Stimulated activated CD4-positive, alpha-beta T cell treated with anti-CD3 and anti-CD28 coated beads, Interleukin-2, amount 100 ng/mL, for 24 hours (primary cell): ENCODE data around the gene SLC24A3.

Source experiments
- DNase-seq, 2 donors: peaks; one replicate each; pipeline ENCODE4 v3.0.0-alpha.2; 2020

The SLC24A3 gene

DNA sequence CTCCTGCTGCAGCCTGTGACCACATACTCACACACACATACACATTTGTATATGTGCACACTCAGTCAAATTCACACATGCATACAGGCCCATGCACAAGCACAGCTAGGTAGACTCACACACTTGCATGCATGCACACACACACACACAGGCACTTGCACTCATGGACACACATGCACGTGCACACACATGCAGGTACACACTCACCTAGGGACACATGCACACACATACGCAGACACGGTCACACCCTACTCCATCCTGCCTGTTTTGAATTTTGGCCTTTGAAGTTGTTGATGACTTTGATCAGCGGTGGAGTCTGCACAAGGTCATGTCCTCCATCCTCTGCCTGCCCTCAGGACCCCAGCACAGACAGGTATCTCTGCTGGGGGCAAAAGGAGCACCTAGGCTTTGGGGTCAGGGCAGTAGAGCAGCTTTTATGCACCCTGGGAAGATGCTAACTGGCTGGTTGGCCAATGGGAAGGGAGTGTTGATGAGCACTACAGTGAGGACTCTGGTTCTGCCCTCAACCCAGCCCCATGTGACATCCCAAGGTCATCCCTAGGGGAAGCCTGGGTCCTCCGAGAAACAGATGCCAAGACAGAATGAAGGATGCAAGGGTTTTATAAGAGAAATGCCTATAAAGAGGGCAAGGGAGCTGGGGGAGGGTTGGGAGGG is 218.3 kb downstream of the SLC24A3 start:
- no peak for DNase-seq

DNA sequence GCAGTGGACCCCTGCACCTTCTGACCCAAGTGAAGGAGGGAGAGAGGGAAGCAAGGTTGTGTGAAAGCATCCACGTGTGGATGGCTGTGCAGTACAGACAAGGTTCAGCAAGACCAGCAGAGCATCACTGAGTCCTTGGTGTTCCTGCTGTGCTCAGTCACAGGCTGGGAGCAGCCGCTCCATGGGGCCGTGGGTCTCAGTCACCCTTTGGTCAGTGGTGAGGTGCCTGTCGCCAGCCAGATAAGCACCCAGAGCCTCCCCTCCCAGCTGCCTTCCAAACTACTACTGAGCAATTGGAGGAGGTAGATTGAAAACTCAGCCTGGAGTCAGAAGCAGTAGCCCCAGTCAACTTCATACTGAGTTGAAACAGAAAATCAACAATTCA is 218.9 kb downstream of the SLC24A3 start:
- no peak for DNase-seq

DNA sequence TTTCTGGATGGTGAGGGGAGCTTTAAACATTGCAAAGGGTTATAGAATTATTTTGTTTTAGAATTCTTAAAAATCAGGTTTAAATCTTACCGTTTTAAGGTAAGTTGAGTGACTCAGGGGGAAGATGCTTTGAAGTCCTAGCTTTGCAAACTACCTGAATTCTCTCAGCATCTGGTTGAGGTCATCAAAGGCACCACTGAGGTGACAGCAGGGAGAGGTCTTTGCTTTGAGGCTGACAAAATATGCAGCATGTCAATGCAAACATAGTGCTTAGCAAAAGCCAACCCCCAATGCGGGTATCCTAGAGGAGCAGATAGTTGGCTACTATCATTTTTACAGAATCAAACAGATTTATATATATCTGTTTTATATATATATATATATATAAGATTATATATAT is 219.5 kb downstream of the SLC24A3 start:
- DNase-seq = no peak

GRCh38 chr20:19433371-19434350 is 221.2 kb downstream of the SLC24A3 start:
- DNase-seq = no peak

- no peak for DNase-seq
Measured at GRCh38 chr20:19435316-19435715, 222.9 kb downstream of the SLC24A3 start.

DNA sequence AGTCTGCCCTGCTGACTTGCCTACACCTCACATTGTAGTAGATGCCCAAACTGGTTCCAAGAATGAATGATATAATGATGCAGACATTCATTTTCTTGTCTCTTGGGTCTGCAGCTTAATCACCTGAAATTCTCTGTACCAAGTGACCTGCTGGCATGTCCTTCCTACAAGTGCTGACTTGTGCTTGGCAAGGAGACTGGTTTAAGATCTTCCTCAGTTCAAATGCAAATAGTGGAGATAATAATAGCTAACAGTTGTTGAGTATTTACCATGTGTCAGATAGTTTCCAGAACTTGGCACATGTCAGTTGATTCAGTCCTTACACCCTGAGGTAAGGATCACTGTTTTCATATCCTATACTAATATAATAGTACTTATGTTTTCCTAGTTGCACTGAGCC is 223.4 kb downstream of the SLC24A3 start:
- no peak for DNase-seq

- DNase-seq = no peak
Measured at GRCh38 chr20:19438488-19438887, 226.0 kb downstream of the SLC24A3 start.

- no peak for DNase-seq
Measured at GRCh38 chr20:19440660-19441527, 228.5 kb downstream of the SLC24A3 start.

DNA sequence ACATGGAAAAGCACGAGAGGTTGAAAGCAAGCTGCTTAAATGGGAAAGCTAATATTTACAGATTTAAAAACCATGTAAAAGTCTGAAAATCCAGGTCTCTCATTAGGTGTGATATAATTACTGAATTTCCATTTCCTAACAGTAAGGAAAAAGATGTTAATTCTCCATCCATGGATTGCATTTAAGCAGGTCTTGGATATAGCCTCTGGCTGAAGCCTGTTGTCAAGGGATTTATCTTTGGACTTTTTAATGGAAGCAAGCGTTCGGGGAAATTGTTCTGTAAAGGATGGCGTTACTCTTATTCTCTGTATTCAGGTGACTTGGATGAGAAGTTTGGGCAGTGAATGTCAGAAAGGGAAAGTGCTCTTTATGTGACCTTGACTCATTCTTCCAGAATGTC is 233.8 kb downstream of the SLC24A3 start:
- no peak for DNase-seq

GRCh38 chr20:19448632-19449031 is 236.2 kb downstream of the SLC24A3 start:
- DNase-seq = no peak

DNA sequence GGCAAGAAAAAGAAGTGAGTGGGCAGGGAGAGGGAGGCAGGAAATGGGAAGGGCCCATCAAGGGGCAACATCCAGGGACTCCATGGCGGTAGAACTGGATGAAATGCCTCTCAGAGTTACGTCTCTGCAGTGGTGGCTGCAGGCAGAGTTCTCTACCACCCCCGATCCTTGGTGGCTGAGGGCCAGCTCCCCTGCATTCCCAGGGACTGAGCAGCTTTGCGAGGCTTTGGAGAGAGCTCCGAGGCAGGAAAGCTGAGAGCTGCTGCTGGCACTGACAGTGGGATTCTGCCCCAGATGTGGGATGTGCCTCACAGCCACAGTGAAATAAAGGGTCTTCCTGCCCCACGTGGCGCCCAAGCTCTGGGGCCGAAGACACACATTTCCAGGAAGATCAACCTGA is 236.6 kb downstream of the SLC24A3 start:
- no peak for DNase-seq

DNA sequence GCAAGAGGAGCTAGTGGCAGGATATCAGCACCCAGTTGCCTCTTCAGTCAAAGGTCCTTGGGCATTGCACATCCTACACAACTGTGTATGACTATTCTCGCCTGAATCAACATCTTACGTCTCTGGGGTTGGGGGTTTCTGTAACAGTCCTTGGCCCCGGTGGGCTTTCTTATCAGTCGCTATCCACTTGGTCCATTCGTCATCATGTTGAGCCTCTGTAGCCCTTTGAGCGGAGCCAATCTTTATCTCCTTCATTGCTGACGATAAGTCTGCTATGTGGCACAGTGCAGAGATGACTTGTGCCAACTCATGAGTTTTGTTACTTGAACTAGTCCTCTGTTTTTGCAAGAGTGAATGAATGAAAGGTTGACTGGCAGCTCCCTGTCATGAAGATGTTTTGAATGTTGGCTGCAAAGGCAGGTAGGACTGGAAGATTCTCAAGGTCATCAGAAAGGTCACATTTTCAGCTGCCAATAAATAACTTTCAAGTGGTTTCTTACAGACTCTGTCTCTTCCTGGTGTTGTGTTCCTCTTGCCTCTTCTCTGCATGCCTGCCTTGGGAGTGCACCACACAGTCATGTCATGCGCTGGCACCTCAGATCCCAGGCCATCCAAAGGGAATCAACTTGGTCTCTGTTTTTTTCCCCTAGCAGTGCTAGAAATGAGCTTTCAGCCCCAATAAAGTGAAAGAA is 238.9 kb downstream of the SLC24A3 start:
- no peak for DNase-seq

DNA sequence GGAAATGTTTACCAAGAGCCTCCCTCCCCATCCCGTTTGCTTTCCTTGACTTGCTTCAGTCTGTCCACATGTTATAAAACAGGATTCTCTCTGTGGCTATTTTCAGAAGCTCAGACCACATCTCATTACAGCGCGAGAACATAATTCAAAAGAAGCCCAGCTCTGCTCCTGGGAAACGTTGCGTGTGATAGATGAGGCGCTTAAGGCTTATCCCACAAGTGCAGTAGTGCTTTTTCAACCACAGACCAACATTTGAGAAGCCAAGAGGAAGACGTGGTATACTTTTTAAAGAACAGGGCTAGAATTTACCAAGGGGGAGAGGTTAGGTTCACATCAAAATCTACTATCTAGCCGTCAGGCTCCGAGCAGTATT is 239.5 kb downstream of the SLC24A3 start:
- no peak for DNase-seq

GRCh38 chr20:19453410-19453809 is 241.0 kb downstream of the SLC24A3 start:
- DNase-seq = no peak

GRCh38 chr20:19453862-19454261 is 241.4 kb downstream of the SLC24A3 start:
- DNase-seq = no peak

- DNase-seq = no peak
Measured at GRCh38 chr20:19456595-19457395, 244.4 kb downstream of the SLC24A3 start.

- DNase-seq = no peak
Measured at GRCh38 chr20:19457611-19458010, 245.2 kb downstream of the SLC24A3 start.

DNA sequence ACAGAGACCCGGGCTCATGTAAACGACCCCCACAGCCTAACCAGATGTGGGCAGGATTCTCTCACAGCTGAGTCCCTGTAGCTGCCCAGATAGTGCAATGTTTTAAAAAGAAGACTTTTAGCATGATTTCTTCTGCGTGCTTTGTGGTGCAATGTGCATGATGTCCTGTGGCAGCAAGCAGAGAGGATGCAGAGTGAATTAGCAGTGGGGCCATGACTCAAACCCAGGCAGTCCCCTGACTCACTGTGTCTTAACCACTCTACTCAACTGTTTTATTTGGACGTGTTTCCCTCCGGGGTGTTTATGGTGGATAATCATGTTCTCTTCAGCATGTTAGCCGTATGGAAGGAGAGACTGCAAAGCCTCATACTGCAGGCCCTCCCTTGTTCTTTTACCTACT is 247.9 kb downstream of the SLC24A3 start:
- no peak for DNase-seq

DNA sequence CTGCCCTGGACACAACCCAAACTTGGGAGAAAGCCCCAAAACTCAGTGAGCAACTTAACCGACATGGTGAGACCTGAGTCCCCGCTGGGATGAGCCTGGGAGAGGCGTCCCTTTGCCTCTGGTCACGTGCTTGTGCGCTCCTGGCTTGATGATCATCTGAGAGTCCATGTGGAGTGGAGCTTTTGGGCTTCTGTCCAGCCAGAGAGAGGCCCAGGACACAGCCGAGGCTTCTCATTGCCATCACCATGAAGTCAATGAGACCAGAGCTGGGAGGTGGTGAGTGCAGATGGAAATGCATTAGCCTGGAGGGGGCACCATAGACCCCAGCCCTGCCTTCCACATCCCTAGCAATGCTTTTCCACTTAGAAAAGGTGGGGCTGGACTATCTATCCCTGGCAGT is 250.0 kb downstream of the SLC24A3 start:
- no peak for DNase-seq

- no peak for DNase-seq
Measured at GRCh38 chr20:19463597-19463996, 251.2 kb downstream of the SLC24A3 start.

DNA sequence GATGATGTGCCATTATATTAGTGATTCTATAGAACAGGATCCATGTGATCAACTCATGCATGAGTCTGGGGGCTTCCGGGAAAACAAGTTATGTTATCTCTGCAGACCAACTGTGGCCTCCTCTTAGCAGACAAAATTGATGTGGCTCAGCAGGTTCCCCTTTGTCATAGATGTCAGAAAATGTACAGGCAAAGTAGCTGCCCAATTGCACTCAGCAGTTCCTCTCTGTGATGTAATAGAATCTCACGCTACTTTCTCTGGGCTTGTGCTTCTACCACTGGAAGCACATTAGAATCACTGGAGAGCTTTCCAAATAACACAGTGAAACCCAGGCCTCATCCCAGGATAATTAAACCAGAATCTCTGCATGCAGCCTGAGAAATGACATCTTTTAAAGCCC is 253.1 kb downstream of the SLC24A3 start:
- no peak for DNase-seq
